HUDEP-2 (cell line): Measurements from ENCODE around the gene RDH5.
A peak's percentile ranks its signal among the peaks of the same experiment; 100 is the strongest.

Experiments
- DNase-seq, 76 experiments: peaks; one replicate each; lab custom pipeline; 2025; ENCODE audit not compliant: unreplicated experiment in 76 of 76; lab: John Stamatoyannopoulos, UW

RDH5 gene

DNA sequence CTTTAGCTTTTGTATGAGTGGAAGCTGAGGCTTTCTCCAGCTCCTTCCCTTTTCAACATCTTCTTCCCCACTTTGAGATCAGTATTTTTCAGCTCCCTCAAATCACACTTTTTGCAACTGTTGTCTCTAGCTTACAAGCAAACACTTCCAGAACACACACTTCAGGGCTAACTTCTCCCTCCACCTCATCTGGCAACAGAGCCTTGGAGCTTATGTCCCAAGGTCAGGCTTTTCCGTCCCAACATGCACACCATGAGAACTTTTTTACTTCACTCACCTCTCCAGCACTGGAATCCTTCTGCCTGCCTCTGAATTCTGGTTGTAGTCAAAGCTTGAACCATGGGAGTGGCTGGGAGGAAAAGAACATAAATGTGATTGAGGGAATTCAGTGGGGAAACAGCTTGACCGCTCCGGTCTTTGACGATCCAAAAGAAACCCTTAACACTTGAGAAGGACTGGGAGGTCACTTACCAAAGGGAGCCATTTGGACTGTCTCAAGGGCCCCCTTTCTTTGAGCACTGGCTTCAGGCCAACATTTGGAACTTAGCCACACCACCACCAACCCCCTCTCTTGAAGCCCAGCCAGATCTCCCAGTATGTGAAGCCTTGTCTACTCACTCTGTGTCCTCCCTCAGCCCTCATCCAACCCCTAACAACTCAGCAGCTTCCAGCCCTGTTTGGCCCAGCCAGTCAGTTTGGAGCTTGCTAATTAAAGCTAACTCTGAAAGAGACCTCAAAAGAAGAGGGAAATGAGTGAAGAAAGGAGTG lies 8.2 kb upstream of the RDH5 start:
- peak in 1 of 76 experiments; percentile 17 for DNase-seq

DNA sequence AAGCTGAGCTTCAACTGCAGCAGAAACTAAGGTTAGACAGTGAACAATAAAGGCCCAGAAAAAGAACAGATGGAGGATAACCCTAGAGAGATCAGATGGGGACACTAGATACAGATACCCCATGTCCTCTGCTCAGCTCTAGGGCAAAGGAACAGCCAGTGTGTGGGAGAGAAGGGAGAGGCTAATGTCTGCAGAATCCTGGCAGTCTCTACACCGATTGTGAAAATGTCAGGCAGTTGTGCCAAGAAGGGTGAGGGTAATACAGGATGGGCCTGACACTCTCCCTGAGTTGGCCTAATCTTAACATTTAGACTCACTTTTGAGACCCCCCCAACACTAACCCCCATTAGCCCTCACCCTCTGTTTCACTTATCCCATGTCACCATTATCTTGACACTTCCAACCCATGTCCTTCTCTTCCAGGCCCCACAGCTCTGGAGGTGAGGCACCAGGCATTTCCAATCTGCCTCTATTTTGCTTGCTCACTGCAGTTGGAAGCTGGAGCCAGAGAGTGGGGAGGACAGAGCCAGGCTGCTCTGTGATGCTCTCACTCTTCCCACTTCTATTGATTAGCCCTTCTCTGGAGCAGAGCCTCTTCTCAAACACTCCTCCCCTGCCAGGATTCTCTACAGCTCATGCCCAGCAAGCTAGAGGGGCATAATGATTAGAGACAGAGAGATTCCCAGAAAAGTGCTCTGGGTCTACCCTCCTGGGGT lies 7.3 kb upstream of the RDH5 start:
- DNase-seq: no peak

DNA sequence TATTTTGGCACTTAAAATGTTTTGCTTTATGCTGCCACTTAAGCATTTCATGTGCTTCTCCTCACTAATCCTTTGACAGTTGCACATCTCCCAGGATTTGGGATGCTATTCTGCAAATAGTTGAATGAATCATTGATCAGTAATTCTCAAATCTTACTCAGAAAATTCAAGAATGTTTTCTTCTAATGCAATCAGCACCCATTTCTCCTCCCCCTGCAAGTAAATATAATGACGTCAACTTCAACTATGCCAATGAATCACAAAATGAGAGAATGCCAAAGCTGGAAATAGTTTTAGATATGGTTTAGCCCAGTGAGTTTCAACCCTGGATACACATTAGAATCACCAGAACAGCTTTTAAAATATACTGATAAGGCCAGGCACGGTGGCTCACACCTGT lies 6.5 kb upstream of the RDH5 start:
- DNase-seq: no peak

DNA sequence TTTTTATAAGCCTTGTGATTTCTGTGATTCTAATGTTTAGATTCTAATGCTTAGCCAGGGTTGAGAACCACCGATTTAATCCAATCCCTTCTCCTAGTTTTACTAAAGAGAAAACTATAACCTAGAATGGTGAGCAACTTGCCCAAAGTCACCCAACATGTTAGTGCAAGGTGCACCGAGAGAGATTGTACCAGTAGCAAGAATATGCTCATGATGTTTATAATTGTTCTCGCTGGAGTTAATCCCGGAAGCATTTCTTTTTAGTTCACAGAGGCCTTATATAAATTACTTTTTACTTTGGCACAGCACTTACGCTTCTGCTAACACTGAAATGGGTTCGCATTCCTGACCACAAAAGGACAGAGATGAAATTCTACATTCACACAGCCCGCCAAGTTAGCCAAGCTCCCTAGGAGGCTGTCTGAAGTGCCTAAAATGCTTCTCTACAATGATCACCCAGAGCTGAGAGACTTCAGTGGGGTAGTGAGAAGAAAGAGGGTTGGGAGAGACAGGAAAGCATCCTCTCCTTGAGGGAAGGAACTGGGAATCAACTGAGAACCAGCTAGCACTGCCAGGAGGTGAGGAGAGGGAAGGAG lies 4.9 kb upstream of the RDH5 start:
- no peak for DNase-seq

GRCh38 chr12:55715833-55716581 lies 4.2 kb upstream of the RDH5 start, which contains the start of gene BLOC1S1:
BLOC1S1 (plus strand) TSS chr12:55716046; CDS start chr12:55716052, 6 bp downstream.
- peak in 74 of 76 experiments; percentile 40 to 91 (median 82) for DNase-seq

GRCh38 chr12:55716582-55716957 lies 3.6 kb upstream of the RDH5 start:
- no peak for DNase-seq

- DNase-seq: peak in 11 of 76 experiments; percentile 3 to 34 (median 13)
These were observed 2.9 kb upstream of the RDH5 start for GRCh38 chr12:55717011-55718007.

DNA sequence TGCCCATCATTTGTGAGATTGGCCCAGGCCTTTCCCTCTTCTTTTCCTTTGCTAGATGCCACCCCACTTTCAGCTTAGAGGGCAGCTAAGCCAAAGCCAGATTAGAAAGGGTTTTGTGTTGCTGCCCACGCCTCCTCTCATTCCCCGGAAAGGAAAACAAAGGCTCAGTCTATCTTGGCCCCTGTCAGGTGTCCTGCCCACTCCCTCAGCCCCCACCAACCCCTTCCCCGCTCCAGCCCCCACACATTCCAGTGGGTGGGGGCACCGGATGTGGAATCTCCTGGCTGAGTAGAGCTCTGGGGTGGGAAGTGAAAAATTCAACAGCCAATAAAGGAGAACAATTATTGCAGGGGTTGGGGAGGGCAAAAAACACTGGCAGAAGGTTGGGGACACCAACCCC lies 2.2 kb upstream of the RDH5 start:
- DNase-seq: no peak

- no peak for DNase-seq
These were observed 1.4 kb upstream of the RDH5 start for GRCh38 chr12:55718624-55719275.

GRCh38 chr12:55719371-55719770 lies 822 bp upstream of the RDH5 start:
- no peak for DNase-seq

DNA sequence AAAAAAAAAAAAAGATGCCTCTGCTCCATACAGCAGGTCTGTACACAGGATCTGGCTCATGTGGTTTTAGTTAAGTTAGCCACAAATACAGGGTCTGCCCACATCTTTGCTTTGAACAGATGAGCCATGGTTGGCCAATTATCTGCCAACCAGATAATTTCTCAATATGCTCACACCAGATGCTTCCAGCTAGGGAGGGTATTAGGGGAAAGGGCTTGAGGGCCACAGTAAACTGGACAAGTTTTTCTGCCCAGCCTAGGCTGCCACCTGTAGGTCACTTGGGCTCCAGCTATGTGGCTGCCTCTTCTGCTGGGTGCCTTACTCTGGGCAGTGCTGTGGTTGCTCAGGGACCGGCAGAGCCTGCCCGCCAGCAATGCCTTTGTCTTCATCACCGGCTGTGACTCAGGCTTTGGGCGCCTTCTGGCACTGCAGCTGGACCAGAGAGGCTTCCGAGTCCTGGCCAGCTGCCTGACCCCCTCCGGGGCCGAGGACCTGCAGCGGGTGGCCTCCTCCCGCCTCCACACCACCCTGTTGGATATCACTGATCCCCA lies 776 bp downstream of the RDH5 start:
- DNase-seq: peak in 15 of 76 experiments; percentile 3 to 58 (median 21)

- no peak for DNase-seq
These were observed 1.5 kb downstream of the RDH5 start for GRCh38 chr12:55721601-55722213.

DNA sequence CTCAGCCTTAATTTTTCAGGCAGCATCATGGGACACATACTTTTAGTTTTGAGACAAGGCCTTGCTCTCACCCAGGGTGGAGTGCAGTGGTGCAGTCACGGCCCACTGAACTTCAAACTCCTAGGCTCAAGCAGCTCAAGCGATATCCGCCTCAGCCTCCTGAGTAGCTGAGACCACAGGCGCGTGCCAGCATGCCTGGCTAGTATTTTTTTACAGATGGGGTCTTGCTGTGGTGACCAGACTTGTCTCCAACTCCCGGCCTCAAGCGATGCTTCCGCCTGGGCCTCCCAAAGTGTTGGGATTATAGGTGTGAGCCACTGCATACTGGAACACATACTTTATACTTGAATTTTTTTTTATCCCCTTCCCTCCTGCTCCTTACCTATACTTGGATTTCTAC lies 2.8 kb downstream of the RDH5 start:
- no peak for DNase-seq

DNA sequence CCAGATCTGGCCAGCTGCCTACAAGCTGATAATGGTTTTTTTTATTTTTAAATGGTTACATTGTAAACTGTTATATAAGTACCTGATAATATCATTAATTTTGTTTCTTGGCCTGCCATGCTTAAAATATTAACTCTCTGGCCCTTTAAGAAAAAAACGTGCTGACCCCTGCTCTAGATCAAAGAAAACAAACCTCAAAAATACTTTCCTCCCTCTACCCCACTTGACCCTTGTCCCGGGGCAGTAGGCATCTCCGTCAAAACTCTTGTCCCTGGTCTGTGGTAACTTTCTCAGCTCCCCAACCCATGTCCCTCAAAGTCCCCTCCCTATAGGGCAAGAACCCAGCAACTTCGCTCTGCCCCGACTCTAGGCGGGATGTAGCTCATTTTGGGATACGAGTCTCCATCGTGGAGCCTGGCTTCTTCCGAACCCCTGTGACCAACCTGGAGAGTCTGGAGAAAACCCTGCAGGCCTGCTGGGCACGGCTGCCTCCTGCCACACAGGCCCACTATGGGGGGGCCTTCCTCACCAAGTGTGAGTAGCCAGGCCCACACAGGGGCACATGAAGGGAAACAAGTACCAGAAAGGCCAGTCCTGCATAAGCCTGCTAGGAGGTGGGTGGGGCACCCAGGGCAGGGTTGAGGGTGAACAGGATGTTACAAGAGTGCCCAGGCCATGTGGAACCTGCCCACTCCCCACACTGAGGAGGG lies 3.5 kb downstream of the RDH5 start:
- DNase-seq: no peak

GRCh38 chr12:55724226-55724939 lies 4.2 kb downstream of the RDH5 start:
- peak in 66 of 76 experiments; percentile 8 to 76 (median 56) for DNase-seq

DNA sequence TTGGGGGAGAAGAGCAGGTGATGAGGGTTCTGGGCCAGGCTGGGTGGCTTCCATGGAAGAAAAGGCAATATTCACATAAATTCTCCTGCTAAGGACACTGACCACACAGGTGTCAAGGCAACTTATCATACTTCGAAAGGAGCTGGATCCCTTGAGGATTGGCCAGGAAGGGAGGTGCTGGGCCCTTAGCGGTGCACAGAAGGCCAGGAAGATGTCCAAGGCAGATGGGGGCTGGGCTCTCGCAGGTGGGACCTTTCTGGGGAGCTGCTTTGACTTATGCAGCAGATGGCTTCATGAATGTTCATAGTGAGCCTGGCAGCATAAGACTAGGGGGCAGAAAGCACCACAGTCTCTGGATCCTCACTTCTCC lies 4.7 kb downstream of the RDH5 start:
- no peak for DNase-seq

GRCh38 chr12:55725556-55725955 lies 5.4 kb downstream of the RDH5 start:
- DNase-seq: no peak
